Activated T-cell treated with anti-CD3 and anti-CD28 coated beads, Interleukin-2, amount 50 U/mL, for 72 hours (primary cell): ENCODE data around the gene SYNPO2. TPM values are rescaled to one million over a fixed set of nuclear protein-coding genes. Genes with fewer than 3 reads are reported as not detected.
A peak's percentile ranks its signal among the peaks of the same experiment; 100 is the strongest.

Experiments
- ATAC-seq, 2 donors: fragments of 150-1000 bp; cut with Tn5 transposase; replicated peaks in 1 of 2; 2 replicates each; pipeline ENCODE4 v1.10.0; 2021; ENCODE audit warnings: moderate library complexity in 2 of 2, mild to moderate bottlenecking in 1 of 2
- DNase-seq, 2 donors: peaks; one replicate each; pipeline ENCODE4 v3.0.0; 2021 to 2022; ENCODE audit warnings: mixed read lengths in 1 of 2
- H3K27ac Mint-ChIP-seq: one replicate; pipeline ENCODE4 v1.8.0; 2022; ENCODE audit warnings: mild to moderate bottlenecking, moderate library complexity, mixed read lengths
- H3K27me3 Mint-ChIP-seq: one replicate; pipeline ENCODE4 v1.8.0; 2022; ENCODE audit warnings: low read depth, mixed read lengths
- H3K36me3 Mint-ChIP-seq, 2 donors: one replicate each; pipeline ENCODE4 v1.8.0; 2022; ENCODE audit warnings: mixed read lengths in 2 of 2, mild to moderate bottlenecking in 1 of 2; ENCODE audit not compliant: insufficient read depth in 2 of 2
- H3K4me1 Mint-ChIP-seq: one replicate; pipeline ENCODE4 v1.8.0; 2022; ENCODE audit warnings: low read depth, mixed read lengths
- H3K4me3 Mint-ChIP-seq, 2 donors: one replicate each; pipeline ENCODE4 v1.8.0; 2022; ENCODE audit warnings: mild to moderate bottlenecking in 2 of 2, mixed read lengths in 2 of 2, moderate library complexity in 2 of 2
- H3K9me3 Mint-ChIP-seq, 2 donors: one replicate each; pipeline ENCODE4 v1.8.0; 2022; ENCODE audit warnings: mixed read lengths in 2 of 2
- total RNA-seq, 2 donors: library from RNA; stranded (reverse); gene quantifications; one replicate each; pipeline ENCODE4 v1.2.3, GENCODE V29; 2022

Gene SYNPO2
- total RNA-seq, 2 donors from 2014 or later = 0.31 to 0.35 TPM

- no peak for ATAC-seq
- Mint-ChIP-seq H3K27ac (no peak overlapping the region), H3K27me3 (peaks cover 12% of the 10 kb centered on the region), H3K36me3 (no peaks in the 10 kb centered on the region), H3K9me3 (no peaks in the 10 kb centered on the region), H3K4me3 (no peak overlapping the region), H3K4me1 (no peaks in the 10 kb centered on the region)
- DNase-seq = no peak
Measured at GRCh38 chr4:118923891-118924290, 35.2 kb downstream of the SYNPO2 start.

- ATAC-seq = no peak
- no peaks in the 10 kb centered on the region for H3K4me1 Mint-ChIP-seq
- no peaks in the 10 kb centered on the region for H3K9me3 Mint-ChIP-seq
Measured at GRCh38 chr4:118927974-118928373, 39.3 kb downstream of the SYNPO2 start.

GRCh38 chr4:118930255-118930654 is 41.6 kb downstream of the SYNPO2 start:
- no peak overlapping the region for H3K27ac Mint-ChIP-seq
- H3K27me3 Mint-ChIP-seq = peaks cover 6% of the 10 kb centered on the region
- no peak for DNase-seq

More at GRCh38 chr4:118927974-118928373, 39.3 kb downstream of the SYNPO2 start:
- no peak overlapping the region for H3K27ac Mint-ChIP-seq
- no peak overlapping the region for H3K4me3 Mint-ChIP-seq
- no peaks in the 10 kb centered on the region for H3K36me3 Mint-ChIP-seq
- peaks cover 6% of the 10 kb centered on the region for H3K27me3 Mint-ChIP-seq
- no peak for DNase-seq

GRCh38 chr4:118931786-118932185 is 43.1 kb downstream of the SYNPO2 start:
- no peaks in the 10 kb centered on the region for H3K9me3 Mint-ChIP-seq
- no peak overlapping the region for H3K27ac Mint-ChIP-seq
- ATAC-seq (peak in 1 of 2 donors; percentile 58), DNase-seq (no peak)
- no peaks in the 10 kb centered on the region for H3K36me3 Mint-ChIP-seq
- no peaks in the 10 kb centered on the region for H3K4me1 Mint-ChIP-seq
- no peak overlapping the region for H3K4me3 Mint-ChIP-seq
- H3K27me3 Mint-ChIP-seq = peaks cover 6% of the 10 kb centered on the region

More at GRCh38 chr4:118930255-118930654, 41.6 kb downstream of the SYNPO2 start:
- no peak overlapping the region for H3K4me3 Mint-ChIP-seq
- no peaks in the 10 kb centered on the region for H3K4me1 Mint-ChIP-seq
- H3K9me3 Mint-ChIP-seq = no peaks in the 10 kb centered on the region
- no peaks in the 10 kb centered on the region for H3K36me3 Mint-ChIP-seq
- ATAC-seq = no peak

- Mint-ChIP-seq H3K4me1 (no peaks in the 10 kb centered on the region), H3K4me3 (no peak overlapping the region), H3K9me3 (no peaks in the 10 kb centered on the region), H3K27me3 (no peaks in the 10 kb centered on the region), H3K27ac (no peak overlapping the region), H3K36me3 (no peaks in the 10 kb centered on the region)
- no peak for DNase-seq
- no peak for ATAC-seq
Measured at GRCh38 chr4:118935819-118936218, 47.2 kb downstream of the SYNPO2 start.

GRCh38 chr4:118936406-118936805 is 47.8 kb downstream of the SYNPO2 start:
- Mint-ChIP-seq H3K4me3 (no peak overlapping the region), H3K36me3 (no peaks in the 10 kb centered on the region), H3K4me1 (no peaks in the 10 kb centered on the region), H3K27me3 (no peaks in the 10 kb centered on the region), H3K27ac (no peak overlapping the region), H3K9me3 (no peaks in the 10 kb centered on the region)
- DNase-seq (no peak), ATAC-seq (no peak)

GRCh38 chr4:118939169-118939783 is 50.6 kb downstream of the SYNPO2 start:
- no peak for ATAC-seq
- no peaks in the 10 kb centered on the region for H3K4me1 Mint-ChIP-seq
- DNase-seq = no peak
- no peaks in the 10 kb centered on the region for H3K36me3 Mint-ChIP-seq
- H3K9me3 Mint-ChIP-seq = no peaks in the 10 kb centered on the region
- H3K27me3 Mint-ChIP-seq = peaks cover 7% of the 10 kb centered on the region
- no peak overlapping the region for H3K4me3 Mint-ChIP-seq
- no peak overlapping the region for H3K27ac Mint-ChIP-seq

- no peak overlapping the region for H3K27ac Mint-ChIP-seq
- no peaks in the 10 kb centered on the region for H3K36me3 Mint-ChIP-seq
- H3K9me3 Mint-ChIP-seq = no peaks in the 10 kb centered on the region
- ATAC-seq (no peak), DNase-seq (no peak)
- H3K4me1 Mint-ChIP-seq = no peaks in the 10 kb centered on the region
- peaks cover 7% of the 10 kb centered on the region for H3K27me3 Mint-ChIP-seq
- no peak overlapping the region for H3K4me3 Mint-ChIP-seq
Measured at GRCh38 chr4:118941149-118941548, 52.5 kb downstream of the SYNPO2 start.

- Mint-ChIP-seq H3K4me3 (no peak overlapping the region), H3K36me3 (no peaks in the 10 kb centered on the region), H3K4me1 (no peaks in the 10 kb centered on the region), H3K9me3 (no peaks in the 10 kb centered on the region), H3K27me3 (peaks cover 7% of the 10 kb centered on the region), H3K27ac (no peak overlapping the region)
- ATAC-seq (no peak), DNase-seq (no peak)
Measured at GRCh38 chr4:118941799-118942198, 53.1 kb downstream of the SYNPO2 start.

GRCh38 chr4:118942465-118942864 is 53.8 kb downstream of the SYNPO2 start:
- Mint-ChIP-seq H3K4me1 (no peaks in the 10 kb centered on the region), H3K9me3 (no peaks in the 10 kb centered on the region), H3K27ac (no peak overlapping the region), H3K36me3 (no peaks in the 10 kb centered on the region), H3K27me3 (peaks cover 7% of the 10 kb centered on the region), H3K4me3 (no peak overlapping the region)
- ATAC-seq (no peak), DNase-seq (no peak)

- Mint-ChIP-seq H3K27ac (no peak overlapping the region), H3K4me3 (no peak overlapping the region), H3K27me3 (peaks cover 7% of the 10 kb centered on the region), H3K4me1 (no peaks in the 10 kb centered on the region), H3K36me3 (no peaks in the 10 kb centered on the region), H3K9me3 (no peaks in the 10 kb centered on the region)
- ATAC-seq = no peak
- no peak for DNase-seq
Measured at GRCh38 chr4:118947095-118947494, 58.4 kb downstream of the SYNPO2 start.

- ATAC-seq (no peak), DNase-seq (no peak)
- H3K27ac Mint-ChIP-seq = no peak overlapping the region
- no peak overlapping the region for H3K4me3 Mint-ChIP-seq
- no peaks in the 10 kb centered on the region for H3K36me3 Mint-ChIP-seq
- H3K4me1 Mint-ChIP-seq = no peaks in the 10 kb centered on the region
- H3K9me3 Mint-ChIP-seq = no peaks in the 10 kb centered on the region
- no peaks in the 10 kb centered on the region for H3K27me3 Mint-ChIP-seq
Measured at GRCh38 chr4:118948545-118949144, 60.0 kb downstream of the SYNPO2 start.

- Mint-ChIP-seq H3K4me3 (no peak overlapping the region), H3K9me3 (no peaks in the 10 kb centered on the region), H3K27me3 (peaks cover 2% of the 10 kb centered on the region)
Measured at GRCh38 chr4:118950224-118950623, 61.6 kb downstream of the SYNPO2 start.

More at GRCh38 chr4:118950224-118950623, 61.6 kb downstream of the SYNPO2 start:
- DNase-seq (no peak), ATAC-seq (no peak)
- Mint-ChIP-seq H3K27ac (no peak overlapping the region), H3K36me3 (no peaks in the 10 kb centered on the region), H3K4me1 (no peaks in the 10 kb centered on the region)
